ENCODE measurements around the gene DCLK3. TPM values are rescaled to one million over a fixed set of nuclear protein-coding genes. Genes with fewer than 3 reads are reported as not detected.

The DCLK3 gene
- total RNA-seq, 1 experiment from 2014 or later: 1.4 TPM

DNA sequence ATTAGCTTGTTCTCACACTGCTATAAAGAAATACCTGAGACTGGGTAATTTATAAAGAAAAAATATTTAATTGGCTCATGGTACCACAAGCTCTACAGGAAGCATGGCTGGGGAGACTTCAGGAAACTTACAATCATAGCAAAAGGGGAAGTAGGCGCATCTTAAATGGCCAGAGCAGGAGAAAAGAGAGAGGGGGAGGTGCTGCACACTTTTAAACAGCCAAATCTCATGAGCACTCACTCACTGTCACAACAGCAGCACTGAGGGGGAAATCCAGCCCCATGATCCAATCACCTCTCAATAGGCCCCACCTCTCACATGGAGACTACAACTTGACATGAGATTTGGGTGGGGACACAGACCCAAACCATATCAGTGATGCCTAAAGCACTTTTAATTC, 82.5 kb downstream of the DCLK3 start:
- H4K20me1 ChIP-seq (ENCODE audit: control insufficient read depth, insufficient read depth, insufficient read length): no peaks in the 10 kb centered on the region
- no peak overlapping the region for H3K27ac Mint-ChIP-seq

More for the DNA sequence above, 82.5 kb downstream of the DCLK3 start:
- Histone ChIP-seq H4K91ac (ENCODE audit: insufficient read length, low read depth, low read length) (no peak overlapping the region), H4K5ac (ENCODE audit: insufficient read length, low read depth, low read length) (no peak overlapping the region), H3K27me3 (ENCODE audit: insufficient read depth, low read length) (no peaks in the 10 kb centered on the region), H3K23ac (ENCODE audit: insufficient read length, low read depth, low read length) (no peak overlapping the region), H4K8ac (replicated peaks; ENCODE audit: insufficient read length, low read depth, low read length) (no peak overlapping the region), H2BK120ac (ENCODE audit: low read depth, low read length, poor library complexity, severe bottlenecking) (no peak overlapping the region), H3K4me1 (ENCODE audit: insufficient read depth, low read length) (no peaks in the 10 kb centered on the region), H3K18ac (ENCODE audit: insufficient read length, low read depth, low read length) (no peak overlapping the region), H3K4me2 (ENCODE audit: insufficient read depth, insufficient read length, low read length) (no peak overlapping the region), H3K14ac (ENCODE audit: insufficient read depth, low read length) (no peak overlapping the region), H2BK15ac (ENCODE audit: low read depth, low read length) (no peak overlapping the region), H3K4ac (ENCODE audit: low read depth, low read length) (no peak overlapping the region), H3K79me1 (ENCODE audit: insufficient read depth, low read depth, low read length, poor library complexity, severe bottlenecking) (no peaks in the 10 kb centered on the region), H3T11ph (ENCODE audit: low read length) (no peak overlapping the region), H3K9ac (ENCODE audit: extremely low read depth, insufficient read length, low read length) (no peak overlapping the region), H3K23me2 (ENCODE audit: insufficient read length, low read depth, low read length, poor library complexity, severe bottlenecking) (no peaks in the 10 kb centered on the region), H3K27ac (ENCODE audit: insufficient read length, low read depth, low read length) (no peak overlapping the region), H3K79me2 (ENCODE audit: insufficient read depth, low read length) (no peaks in the 10 kb centered on the region), H3K9me3 (ENCODE audit: control insufficient read depth, low read depth, low read length) (no peaks in the 10 kb centered on the region), H2AFZ (ENCODE audit: low read length) (no peak overlapping the region), H2BK5ac (ENCODE audit: insufficient read length, low read length) (no peak overlapping the region), H2BK12ac (ENCODE audit: insufficient read length, low read depth, low read length) (no peak overlapping the region), H3K56ac (ENCODE audit: insufficient read length, low read depth, low read length) (no peak overlapping the region), H2BK20ac (ENCODE audit: low read depth, low read length, poor library complexity, severe bottlenecking) (no peak overlapping the region), H2AK5ac (ENCODE audit: insufficient read length, low read length) (no peak overlapping the region)
- no peak for DNase-seq
- H3K27me3 Mint-ChIP-seq (ENCODE audit: low read depth): no peaks in the 10 kb centered on the region
- TF ChIP-seq, protein P1, sequence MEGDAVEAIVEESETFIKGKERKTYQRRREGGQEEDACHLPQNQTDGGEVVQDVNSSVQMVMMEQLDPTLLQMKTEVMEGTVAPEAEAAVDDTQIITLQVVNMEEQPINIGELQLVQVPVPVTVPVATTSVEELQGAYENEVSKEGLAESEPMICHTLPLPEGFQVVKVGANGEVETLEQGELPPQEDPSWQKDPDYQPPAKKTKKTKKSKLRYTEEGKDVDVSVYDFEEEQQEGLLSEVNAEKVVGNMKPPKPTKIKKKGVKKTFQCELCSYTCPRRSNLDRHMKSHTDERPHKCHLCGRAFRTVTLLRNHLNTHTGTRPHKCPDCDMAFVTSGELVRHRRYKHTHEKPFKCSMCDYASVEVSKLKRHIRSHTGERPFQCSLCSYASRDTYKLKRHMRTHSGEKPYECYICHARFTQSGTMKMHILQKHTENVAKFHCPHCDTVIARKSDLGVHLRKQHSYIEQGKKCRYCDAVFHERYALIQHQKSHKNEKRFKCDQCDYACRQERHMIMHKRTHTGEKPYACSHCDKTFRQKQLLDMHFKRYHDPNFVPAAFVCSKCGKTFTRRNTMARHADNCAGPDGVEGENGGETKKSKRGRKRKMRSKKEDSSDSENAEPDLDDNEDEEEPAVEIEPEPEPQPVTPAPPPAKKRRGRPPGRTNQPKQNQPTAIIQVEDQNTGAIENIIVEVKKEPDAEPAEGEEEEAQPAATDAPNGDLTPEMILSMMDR (conservative IDR thresholded peaks at IDR 0.05): no peak
- no CpG with 5 or more reads among the region's 1 CpG for WGBS (ENCODE audit: extremely low coverage, insufficient read length, low lambda C conversion rate)
- peaks cover 0 to 16% (median 10%) of the 10 kb centered on the region in 3 experiments; a peak in 6 of 7 replicates for H3K36me3 Mint-ChIP-seq (ENCODE audit: insufficient read depth in 1 of 3, low read depth in 3 of 3)
- no peak overlapping the region for H3K4me3 Mint-ChIP-seq
- peaks cover 14 to 31% of the 10 kb centered on the region in 2 experiments for H3K9me3 Mint-ChIP-seq
- peaks cover 0 to 7% of the 10 kb centered on the region in 2 experiments; a peak in 1 of 4 replicates for H3K4me1 Mint-ChIP-seq

Measured in H9 (cell line).